GM19452 (cell line): ENCODE data around the gene XPA.
"Not testable (repeated sequence)": the region's sequence is repeated elsewhere in the genome, so short reads cannot be mapped to it uniquely, and the experiment has no call there.

ENCODE experiments used
- ATAC-seq: cut with Tn5 transposase; IDR thresholded peaks from one replicate; pipeline ENCODE4 v1.9.1; 2021; ENCODE audit not compliant: unreplicated experiment

Gene XPA

GRCh38 chr9:97704345-97704677 lies 7.2 kb upstream of the XPA start:
- ATAC-seq = no peak

GRCh38 chr9:97703437-97704344 lies 6.6 kb upstream of the XPA start:
- ATAC-seq = no peak

GRCh38 chr9:97699824-97700223 lies 2.7 kb upstream of the XPA start:
- not testable (repeated sequence) for ATAC-seq

GRCh38 chr9:97699281-97699680 lies 2.1 kb upstream of the XPA start:
- not testable (repeated sequence) for ATAC-seq

GRCh38 chr9:97698865-97699264 lies 1.7 kb upstream of the XPA start:
- no peak for ATAC-seq

- no peak for ATAC-seq
Measured at GRCh38 chr9:97697837-97698236, 697 bp upstream of the XPA start.

- ATAC-seq = no peak
Measured at GRCh38 chr9:97695995-97696802, 941 bp downstream of the XPA start.

- ATAC-seq = no peak
Measured at GRCh38 chr9:97695390-97695789, 1.8 kb downstream of the XPA start.

GRCh38 chr9:97694769-97695168 lies 2.4 kb downstream of the XPA start:
- no peak for ATAC-seq

- no peak for ATAC-seq
Measured at GRCh38 chr9:97689401-97690180, 7.5 kb downstream of the XPA start.

- ATAC-seq = no peak
Measured at GRCh38 chr9:97688654-97689053, 8.5 kb downstream of the XPA start.

GRCh38 chr9:97682242-97682641 lies 14.9 kb downstream of the XPA start:
- no peak for ATAC-seq

GRCh38 chr9:97675655-97676054 lies 21.5 kb downstream of the XPA start:
- no peak for ATAC-seq

- ATAC-seq = no peak
Measured at GRCh38 chr9:97673922-97674321, 23.2 kb downstream of the XPA start.

GRCh38 chr9:97672403-97672802 lies 24.7 kb downstream of the XPA start:
- ATAC-seq = no peak

- no peak for ATAC-seq
Measured at GRCh38 chr9:97670586-97670985, 26.6 kb downstream of the XPA start.

GRCh38 chr9:97668485-97668884 lies 28.7 kb downstream of the XPA start:
- no peak for ATAC-seq

- no peak for ATAC-seq
Measured at GRCh38 chr9:97666907-97667686, 30.0 kb downstream of the XPA start.

- no peak for ATAC-seq
Measured at GRCh38 chr9:97665742-97666141, 31.4 kb downstream of the XPA start.

GRCh38 chr9:97660847-97661246 lies 36.3 kb downstream of the XPA start:
- no peak for ATAC-seq

- ATAC-seq = no peak
Measured at GRCh38 chr9:97660340-97660739, 36.8 kb downstream of the XPA start.
